Stimulated activated CD4-positive, alpha-beta T cell treated with anti-CD3 and anti-CD28 coated beads, Interleukin-4, amount 100 ng/mL, for 24 hours (primary cell): ENCODE measurements around the gene SERTAD1.
"Not testable (repeated sequence)": the region's sequence is repeated elsewhere in the genome, so short reads cannot be mapped to it uniquely, and the experiment has no call there.

Experiments
- DNase-seq: peaks from one replicate; pipeline ENCODE4 v3.0.0-alpha.2; 2020

SERTAD1 gene, protein sequence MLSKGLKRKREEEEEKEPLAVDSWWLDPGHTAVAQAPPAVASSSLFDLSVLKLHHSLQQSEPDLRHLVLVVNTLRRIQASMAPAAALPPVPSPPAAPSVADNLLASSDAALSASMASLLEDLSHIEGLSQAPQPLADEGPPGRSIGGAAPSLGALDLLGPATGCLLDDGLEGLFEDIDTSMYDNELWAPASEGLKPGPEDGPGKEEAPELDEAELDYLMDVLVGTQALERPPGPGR

DNA sequence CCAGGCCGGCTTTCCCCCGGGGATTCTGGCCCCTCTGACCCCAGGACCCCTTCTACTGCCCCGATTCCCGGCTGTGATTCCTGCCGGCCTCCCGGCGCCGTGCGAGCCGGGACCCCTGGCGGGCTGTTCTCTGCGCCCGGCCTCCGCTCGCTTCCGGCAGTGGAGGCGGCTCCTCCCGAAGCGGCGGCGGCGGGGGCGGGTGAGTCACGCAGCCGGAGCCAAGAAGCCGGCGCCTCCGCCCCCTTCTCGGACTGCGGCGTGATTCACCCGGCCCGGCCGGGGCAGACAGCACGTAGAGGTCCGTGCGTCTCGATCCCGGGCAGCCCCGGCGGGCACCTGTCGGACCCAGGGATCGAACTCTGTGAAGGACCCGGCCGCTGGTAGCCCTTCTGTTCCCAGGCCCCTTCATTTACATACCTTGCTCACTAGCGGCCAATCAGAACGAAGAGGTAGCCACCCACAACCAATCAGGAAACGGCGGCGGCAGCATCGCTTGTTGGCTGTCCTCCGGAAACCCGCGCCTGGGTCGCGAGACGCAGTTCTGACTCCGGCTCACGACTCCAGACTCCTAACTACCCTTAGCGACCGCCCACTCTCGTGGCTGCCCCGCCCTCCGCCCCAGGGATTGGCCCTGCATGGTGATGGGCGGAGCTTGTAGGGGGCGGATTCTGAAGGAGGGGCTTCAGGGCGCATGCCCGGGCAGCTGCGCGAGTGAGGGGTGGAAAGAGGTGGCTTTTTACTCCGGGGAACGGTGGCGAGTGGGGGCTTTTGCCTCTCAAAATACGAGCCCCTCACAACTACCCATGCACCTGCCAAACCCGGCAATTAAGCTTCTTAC, at the start of gene SERTAD1:
TSS of gene SERTAD1 (minus strand) at position 543 of the 838 bp plus-strand sequence. CDS start 2,446 bp downstream, outside the sequence.
- peak; percentile 100 for DNase-seq

DNA sequence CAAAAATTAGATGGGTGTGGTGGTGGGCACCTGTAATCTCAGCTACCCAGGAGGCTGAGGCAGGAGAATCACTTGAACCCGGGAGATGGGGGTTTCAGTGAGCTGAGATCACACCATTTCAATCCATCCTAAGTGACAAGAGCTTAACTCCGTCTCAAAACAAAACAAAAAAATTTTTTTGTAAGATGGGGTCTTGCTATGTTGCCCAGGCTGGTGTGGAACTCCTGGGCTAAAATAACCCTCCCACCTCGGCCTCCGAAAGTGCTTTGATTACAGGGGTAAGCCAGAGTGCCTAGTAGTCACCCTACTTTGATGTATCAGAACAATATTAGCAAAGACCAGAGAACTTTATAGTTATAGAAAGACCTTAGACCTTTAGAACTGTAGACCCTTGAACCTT, 48.9 kb upstream of the SERTAD1 start:
- no peak for DNase-seq

DNA sequence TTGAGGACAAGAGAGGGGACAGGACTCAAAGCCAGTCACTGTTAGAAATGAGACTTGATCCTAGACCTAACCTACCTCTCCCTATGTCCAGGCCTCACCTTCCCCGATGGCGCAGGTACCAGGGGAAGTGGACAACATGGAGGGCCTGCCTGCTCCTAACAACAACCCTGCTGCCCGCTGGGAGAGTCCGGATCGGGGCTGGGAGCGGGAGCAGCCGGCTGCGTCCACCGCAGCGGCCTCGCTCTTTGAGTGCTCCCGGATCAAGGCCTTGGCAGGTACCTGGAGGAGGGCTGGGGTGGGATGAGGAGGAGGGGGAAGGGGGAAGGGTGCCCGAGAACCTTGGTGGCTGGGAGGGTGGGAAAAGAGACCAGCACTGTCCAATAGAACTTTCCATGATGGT, 46.7 kb upstream of the SERTAD1 start:
- no peak for DNase-seq

DNA sequence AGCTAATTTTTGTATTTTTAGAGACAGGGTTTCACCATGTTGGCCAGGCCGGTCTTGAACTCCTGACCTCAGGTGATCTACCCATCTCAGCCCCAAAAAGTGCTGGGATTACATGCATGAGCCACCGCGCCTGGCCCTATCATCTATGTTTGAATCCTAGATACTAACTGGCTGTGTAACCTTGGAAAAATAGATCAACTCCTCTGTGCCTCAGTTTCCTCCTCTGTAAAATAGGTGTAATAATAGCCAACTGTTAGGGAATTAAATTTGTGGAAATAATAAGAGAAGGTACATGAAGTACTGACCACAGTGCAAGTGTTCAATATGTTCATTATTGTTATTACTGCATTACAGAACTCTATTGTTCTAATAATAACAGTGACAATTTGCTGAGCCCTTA, 45.3 kb upstream of the SERTAD1 start:
- DNase-seq: no peak

DNA sequence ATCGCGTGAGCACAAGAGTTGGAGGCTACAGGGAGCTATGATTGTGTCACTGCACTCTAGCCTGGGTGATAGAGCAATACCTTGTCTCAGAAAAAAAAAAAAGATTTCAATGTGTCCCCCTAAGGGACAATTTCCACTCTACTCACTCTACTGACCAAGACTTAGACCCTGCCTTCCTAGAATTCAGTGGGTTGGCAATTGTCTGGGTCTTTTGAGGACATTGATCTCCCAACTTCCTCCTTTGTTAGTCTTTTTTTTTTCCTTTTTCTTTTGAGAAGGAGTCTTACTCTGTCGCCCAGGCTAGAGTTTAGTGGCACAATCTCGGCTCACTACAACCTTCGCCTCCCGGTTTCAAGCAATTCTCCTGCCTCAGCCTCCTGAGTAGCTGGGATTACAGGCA, 43.2 kb upstream of the SERTAD1 start:
- no peak for DNase-seq

DNA sequence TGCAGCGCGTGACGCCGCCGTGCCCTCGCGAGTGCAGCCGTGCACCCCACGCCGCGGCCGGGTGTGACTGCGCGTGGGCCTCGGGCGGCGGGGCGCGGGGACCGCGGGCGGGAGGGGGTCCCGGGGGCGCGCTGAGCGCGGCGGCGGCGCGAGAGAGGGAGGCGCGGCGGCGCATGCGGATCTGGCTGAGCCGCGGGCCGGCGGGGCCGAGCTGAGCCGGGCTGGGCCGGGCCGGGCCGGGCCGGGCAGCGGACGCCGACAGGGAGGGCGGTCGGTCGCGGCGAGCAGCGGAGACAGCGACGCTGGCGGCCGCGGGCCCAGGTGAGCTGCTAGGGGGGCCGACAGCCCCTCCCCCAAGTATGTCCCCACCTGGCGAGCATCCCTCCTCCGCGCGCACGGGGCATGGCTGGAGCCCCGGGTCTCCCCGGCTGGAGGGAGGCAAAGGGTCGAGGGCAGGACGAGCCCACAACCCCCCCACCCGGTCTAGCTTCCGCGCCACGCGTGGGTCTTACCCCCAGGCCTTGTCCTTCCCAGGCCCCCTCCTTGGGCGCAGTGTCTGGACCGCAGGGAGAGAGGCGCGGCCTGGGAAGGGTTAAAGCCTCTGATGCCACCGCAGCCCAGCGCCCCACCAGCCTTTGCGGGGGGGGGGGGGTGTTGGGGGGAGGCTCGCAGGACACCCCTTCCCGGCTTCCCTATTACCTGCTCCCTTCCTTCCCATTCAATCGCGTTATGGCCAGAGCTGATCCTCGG, 41.4 kb upstream of the SERTAD1 start, which contains the start of gene SPTBN4:
TSS of gene SPTBN4 (plus strand) at position 17 of the 750 bp plus-strand sequence. CDS start 5,621 bp downstream, outside the sequence.
- DNase-seq: no peak

DNA sequence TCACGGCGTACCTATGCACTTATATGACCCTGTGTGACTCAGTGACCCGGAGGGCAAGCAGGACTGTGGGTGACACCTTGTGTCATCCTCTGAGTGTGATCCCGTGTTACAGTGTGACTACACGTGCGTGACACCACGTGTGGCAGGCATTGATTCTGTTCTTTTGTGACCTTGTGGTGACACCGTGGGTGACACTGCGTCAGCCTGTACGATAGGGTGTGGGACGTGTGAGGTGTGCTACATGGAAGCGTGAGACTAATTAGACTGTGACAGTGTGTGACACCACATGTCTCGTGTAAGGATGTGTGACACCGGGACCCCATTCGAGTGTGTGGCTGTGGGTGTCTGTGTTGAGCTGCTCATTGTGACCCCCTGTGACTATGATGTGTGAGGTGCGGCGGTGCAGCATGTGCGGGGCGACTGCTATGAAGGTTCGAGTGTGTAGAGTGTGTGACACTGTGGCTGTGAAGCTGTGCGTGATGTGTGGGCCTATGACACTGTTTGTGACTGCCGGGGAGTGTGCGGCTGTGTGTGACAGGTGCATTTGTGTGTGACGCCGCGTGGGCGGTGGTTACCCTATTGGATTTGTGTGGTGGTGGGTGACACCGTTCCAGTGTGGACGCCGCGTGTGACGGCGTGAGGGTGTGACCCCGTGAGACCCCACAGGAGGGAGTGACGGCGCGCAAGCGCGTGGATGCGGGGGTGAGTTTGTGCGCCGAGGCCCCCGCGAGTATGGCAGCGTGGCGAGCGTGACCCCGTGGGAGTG, 40.6 kb upstream of the SERTAD1 start:
- peak; percentile 82 for DNase-seq

DNA sequence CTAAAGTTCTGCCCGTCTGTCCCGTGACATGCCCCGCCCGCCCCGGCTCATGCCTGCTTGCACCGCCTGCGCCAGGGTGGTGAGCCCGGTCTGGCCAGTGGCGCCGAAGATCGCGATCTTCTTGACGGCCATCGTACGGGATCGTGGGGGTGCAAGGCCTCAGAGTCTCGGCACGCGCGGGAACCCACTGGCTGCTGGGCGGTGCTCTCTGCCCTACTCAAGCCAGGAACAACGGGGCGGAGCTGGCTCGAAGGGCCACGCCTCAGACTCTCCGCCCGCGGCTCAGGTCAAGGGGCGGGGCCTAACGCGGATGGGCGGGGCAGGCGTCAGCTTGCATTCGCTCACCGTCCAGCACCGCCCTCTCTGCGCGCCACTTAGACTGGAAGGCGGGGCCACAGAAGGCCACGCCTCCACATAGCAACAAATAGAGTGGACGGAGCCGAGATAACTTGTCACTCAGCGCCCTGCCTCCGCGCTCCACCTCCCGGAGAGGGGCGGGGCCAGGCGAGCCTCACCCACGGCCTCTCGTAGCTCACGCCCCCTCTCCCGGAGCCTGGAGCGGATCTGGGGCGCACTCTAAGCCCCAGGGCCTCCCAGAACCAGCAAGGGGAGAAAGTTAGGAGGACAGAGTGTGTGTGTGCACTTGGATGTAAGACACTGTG, 39.9 kb upstream of the SERTAD1 start, which contains the start of gene BLVRB:
TSS of gene BLVRB (minus strand) at position 189 of the 662 bp plus-strand sequence. CDS start at position 132, 57 bp downstream.
- peak; percentile 99 for DNase-seq

DNA sequence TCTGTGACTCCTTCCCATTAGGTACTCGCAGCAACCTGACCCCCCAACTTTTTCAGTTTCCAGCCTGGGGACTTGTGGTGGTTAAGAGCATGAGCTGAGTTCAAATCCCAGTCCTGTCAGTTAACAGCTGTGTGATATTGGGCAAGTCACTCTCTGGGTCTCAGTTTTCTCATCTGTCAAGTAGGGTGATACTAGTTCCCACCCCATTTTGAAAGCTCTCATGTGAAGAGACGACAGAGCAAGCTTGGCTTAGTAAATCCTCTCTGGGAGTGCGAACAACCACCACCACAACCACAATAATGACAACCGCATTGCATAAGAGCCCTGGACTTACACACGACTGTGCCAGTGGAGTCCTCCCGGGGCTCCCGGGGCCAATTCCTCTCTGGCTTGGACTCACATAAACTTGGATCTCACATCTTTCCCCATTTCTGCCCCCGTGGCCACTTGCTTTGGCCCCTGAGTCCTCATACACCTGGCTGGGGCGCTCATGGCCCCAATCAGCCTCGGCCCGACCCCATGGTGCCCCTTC, 39.3 kb upstream of the SERTAD1 start:
- DNase-seq: peak; percentile 29

DNA sequence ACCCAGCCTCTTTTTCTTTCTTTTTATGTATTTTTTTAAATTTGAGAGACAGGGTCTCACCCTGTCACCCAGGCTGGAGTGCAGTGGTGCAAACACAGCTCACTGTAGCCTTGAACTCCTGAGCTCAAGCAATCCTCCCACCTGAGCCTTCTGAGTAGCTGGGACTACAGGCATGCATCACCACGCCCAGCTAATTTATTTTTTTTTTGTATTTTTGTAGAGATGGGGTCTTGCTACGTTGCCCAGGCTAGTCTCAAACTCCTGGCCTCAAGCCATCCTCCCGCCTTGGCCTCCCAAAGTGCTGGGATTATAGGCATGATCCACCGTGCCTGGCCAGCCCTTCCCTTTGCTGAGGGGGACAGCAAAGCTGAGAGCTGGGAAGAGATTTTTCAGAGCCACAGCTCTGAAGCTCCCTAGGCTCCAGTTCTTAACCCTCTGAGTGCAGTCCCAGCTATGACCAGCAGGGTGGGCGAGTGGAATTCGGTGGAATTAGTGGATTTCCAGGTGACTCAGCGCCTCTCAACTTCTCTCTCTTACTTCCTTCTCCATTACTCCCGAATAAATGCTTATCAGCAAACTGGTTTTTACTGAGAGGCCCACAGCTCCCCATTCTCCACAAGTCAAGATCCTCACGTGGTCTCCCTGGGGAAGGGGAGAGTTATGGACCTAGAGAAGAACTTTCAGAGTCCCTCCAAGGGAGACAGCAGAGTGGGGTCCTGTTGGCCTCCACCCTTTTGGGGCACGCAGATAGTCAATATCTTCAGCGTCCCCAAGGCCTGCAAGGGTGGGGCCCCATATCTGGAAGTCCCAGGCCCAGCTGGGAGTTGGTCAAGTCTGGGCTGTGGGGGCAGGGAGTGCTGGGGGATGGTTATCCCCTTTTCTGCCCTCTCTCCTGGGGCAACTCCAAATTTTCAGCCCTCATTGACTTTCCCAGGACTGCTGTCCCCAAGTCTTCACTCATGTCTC, 38.5 kb upstream of the SERTAD1 start:
- peak; percentile 80 for DNase-seq

DNA sequence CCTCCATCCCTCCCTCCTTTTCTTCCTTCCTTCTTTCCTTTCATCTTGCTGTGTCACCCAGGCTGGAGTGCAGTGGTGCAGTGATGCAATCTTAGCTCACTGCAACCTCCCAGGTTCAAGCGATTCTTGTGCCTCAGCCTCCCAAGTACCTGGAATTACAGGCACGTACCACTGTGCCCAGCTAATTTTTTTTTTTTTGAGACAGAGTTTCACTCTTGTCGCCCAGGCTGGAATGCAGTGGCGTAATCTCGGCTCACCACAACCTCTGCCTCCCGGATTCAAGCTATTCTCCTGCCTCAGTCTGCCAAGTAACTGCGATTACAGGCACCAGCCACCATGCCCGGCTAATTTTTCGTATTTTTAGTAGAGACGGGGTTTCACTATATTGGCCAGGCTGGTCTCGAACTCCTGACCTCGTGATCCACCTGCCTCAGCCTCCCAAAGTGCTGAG, 37.8 kb upstream of the SERTAD1 start:
- DNase-seq: not testable (repeated sequence)

DNA sequence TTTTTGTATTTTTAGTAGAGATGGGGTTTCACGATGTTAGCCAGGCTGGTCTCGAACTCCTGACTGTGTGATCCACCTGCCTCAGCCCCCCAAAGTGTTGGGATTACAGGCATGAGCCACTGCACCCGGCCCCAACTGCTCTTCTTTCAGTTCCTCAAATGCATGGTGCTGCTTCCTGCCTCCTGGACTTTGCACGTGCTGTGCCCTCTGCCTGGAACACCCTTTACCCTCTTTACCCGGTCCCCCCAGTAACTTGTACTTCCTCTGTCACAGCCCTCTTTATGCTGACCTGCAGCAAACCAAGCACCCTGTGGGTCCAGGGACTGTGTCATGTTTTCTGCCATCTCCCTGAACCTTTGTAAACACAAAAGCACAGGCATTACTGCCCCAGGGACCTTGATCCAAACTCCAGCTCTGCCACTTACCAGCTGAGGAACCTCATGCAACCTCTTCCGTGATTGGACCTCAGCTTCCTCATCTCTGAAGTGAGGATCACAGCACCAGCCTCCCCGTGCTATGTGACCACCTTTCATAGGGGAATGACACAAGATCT, 36.0 kb upstream of the SERTAD1 start:
- no peak for DNase-seq

DNA sequence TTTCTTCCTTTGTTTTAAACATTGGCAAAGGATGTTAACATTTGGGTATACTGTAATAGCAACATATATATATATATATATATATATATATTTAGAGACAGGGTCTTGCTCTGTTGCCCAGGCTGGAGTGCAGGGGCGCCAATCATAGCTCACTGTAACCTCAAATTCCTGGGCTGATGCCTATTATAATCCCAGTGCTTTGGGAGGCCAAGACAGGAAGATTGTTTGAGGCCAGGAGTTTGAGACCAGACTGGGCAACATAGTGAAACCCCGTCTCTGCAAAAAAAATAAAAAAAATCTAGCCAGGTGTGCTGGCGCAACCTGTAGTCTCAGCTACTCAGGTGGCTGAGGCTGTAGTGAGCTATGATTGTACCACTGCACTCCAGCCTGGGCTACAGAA, 34.4 kb upstream of the SERTAD1 start:
- no peak for DNase-seq

DNA sequence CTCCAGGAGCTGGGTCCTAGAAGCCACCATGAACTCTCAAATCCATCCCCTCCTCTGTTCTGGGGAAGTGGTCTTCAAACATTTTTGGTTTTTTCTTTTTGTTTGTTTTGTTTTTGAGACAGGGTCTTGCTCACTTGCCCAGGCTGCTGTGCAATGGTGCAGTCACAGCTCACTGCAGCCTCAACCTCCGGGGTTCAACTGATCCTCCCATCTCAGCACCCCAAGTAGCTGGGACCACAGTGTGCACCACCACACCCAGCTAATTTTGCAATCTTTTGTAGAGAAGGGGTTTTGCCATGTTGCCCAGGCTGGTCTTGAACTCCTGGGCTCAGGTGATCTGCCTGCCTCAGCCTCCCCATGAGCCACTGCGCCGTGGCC, 32.8 kb upstream of the SERTAD1 start:
- DNase-seq: no peak

DNA sequence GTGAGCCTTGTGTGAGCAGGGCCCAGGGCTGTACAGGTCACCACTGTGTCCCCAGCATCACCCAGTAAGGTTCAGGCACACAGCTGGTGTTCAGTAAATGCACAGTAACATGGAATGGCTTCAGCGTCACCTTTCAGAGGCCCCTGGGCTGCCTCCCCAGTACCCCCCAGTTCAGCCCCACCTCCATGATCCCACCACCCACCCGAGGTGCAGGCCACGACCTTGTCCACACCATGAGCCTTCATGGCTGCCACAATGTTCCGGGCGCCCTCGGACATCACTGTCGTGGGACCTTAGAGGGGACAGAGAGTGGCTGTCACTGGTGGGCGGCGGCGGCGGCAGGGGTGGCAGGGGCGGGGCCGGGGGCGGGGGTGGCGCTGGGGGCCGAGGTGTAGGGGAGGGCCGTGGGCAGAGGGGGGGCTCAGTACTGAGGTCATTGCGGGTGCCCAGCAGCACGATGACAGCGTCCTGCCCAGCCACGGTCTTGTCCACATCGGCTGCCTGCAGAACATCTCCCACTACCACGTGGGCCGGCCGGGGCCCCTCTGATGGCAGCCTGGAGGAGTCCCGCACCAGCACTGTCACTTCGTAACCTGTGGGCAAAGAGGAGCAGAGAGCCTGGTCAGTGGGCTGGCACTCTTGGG, 32.3 kb upstream of the SERTAD1 start:
- no peak for DNase-seq

DNA sequence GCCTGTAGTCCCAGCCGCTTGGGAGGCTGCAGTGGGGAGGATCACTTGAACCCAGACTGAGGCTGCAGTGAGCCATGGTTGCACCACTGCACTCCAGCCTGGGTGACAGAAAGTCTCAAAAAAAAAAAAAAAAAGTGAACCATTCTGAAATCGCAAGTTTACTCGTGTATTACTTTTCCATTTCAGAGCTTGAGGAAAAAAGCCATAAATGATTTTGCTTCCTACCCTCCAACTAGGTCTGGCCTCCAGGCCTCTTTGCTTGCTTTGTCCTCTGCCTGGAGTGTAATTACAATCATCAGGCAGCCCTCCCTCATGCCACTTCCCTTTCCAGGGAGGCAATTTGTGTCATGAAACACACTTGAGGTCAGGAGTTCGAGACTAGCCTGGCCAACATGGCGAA, 31.3 kb upstream of the SERTAD1 start:
- no peak for DNase-seq

DNA sequence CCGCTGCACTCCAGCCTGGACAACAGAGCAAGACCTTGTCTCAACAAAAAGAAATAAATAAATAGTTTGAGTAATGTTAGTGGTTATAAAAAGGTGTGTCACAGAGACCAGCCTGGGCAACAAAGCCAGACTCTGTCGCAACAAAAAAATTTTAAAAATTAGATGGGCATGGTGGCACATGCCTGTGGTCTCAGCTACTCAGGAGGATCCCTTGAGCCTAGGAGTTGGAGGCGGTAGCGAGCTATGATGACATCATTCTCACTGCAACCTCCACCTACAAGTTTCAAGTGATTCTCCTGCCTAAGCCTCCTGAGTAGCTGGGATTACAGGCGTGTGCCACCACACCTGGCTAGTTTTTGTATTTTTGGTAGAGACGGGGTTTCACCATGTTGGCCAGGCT, 28.2 kb upstream of the SERTAD1 start:
- DNase-seq: not testable (repeated sequence)

DNA sequence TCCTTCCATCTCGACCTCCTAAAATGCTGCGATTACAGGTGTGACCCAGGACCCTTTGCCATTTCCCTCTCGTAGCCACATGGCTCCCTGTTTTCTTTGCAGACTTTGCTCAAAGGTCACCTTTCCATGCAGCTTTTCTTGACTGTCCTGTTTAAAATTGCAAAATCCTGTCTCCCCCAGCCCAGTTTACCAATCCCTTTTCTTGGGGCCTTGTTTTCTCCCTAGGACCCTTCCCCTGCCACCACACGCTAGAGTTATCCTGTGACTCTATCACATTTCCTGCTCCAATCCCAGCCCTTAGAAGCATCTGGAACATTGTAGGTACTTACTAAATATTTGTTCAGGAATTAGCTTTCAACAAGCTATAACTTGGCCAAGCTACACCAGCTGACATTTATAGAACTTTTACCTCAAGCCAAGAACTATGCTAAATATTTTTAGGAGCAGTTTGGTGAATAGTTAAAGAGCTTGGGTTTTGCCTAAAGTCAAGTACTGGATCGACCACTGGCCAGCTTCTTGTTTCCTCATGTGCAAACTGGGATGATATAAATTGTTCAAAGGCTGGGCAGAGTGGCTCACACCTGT, 27.5 kb upstream of the SERTAD1 start:
- DNase-seq: no peak

DNA sequence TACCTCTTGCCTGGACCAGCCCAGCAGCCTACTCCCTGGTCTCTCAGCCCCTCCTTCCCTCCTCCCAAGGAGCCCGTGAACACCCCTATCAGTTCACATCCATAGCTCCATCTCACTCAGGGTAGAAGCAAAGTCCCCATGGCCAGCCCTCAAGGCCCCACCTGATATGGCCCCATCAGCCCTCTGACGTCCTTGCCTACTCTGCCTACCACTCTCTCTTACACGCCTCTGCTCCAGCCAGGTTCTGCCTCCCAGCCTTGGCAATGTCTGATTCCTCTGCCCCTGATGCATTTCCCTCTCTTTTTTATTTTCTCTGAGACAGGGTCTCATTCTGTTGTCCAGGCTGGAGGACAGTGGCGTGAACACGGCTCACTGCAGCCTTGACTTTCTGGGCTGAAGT, 26.2 kb upstream of the SERTAD1 start:
- DNase-seq: no peak
